Measurements from ENCODE around the gene AP3B1. TPM values are rescaled to one million over a fixed set of nuclear protein-coding genes. Genes with fewer than 3 reads are reported as not detected.
A peak's percentile ranks its signal among the peaks of the same experiment; 100 is the strongest.

Gene AP3B1
- total RNA-seq, 1 donor from 2014 or later, result 49.6 TPM

- no peak overlapping the region for H3K4me3 ChIP-seq
- no peaks in the 10 kb centered on the region for H3K27me3 ChIP-seq
- intact Hi-C loops (cut with DNase I), result no loop called here
- H3K27ac ChIP-seq, result no peak overlapping the region
- no peak for DNase-seq (ENCODE audit: extremely low spot score in 2 of 2)
- TF ChIP-seq POLR2A (IDR thresholded peaks at IDR 0.05) (no peak), POLR2AphosphoS5 (IDR thresholded peaks at IDR 0.05; ENCODE audit: insufficient read depth in 1 of 2, low read depth in 1 of 2) (no peak), CTCF (IDR thresholded peaks at IDR 0.05) (no peak)
- no peaks in the 10 kb centered on the region for H3K36me3 ChIP-seq
- no peaks in the 10 kb centered on the region for H3K9me3 ChIP-seq
- H3K4me1 ChIP-seq, result peaks cover 40% of the 10 kb centered on the region
These were observed 4.6 kb downstream of the AP3B1 start for GRCh38 chr5:78289911-78290310.

DNA sequence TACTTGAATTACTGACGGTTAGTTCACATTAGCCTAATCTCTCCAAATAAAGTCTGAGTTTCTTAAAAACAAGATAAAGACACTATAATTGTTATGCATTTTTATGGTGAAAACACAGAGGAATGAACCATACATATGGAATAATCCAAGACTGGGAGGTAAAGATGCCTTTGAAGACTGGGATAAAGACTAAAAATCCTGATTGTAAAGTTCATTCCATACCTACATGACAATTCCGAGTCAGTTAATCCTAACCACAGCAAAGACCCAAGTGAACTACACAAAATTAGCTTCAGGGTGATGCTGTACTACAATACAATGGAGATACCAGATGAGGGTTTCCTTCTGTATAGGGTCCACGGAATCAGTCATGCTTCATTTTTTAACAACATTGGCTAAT is 6.3 kb downstream of the AP3B1 start:
- Histone ChIP-seq H3K36me3 (no peaks in the 10 kb centered on the region), H3K27ac (no peak overlapping the region), H3K4me1 (peaks cover 32% of the 10 kb centered on the region), H3K27me3 (no peaks in the 10 kb centered on the region), H3K4me3 (no peak overlapping the region), H3K9me3 (no peaks in the 10 kb centered on the region)
- TF ChIP-seq POLR2A (IDR thresholded peaks at IDR 0.05) (no peak), CTCF (IDR thresholded peaks at IDR 0.05) (no peak), POLR2AphosphoS5 (IDR thresholded peaks at IDR 0.05; ENCODE audit: insufficient read depth in 1 of 2, low read depth in 1 of 2) (no peak)
- no peak for DNase-seq (ENCODE audit: extremely low spot score in 2 of 2)
- intact Hi-C loops (cut with DNase I), result no loop called here

DNA sequence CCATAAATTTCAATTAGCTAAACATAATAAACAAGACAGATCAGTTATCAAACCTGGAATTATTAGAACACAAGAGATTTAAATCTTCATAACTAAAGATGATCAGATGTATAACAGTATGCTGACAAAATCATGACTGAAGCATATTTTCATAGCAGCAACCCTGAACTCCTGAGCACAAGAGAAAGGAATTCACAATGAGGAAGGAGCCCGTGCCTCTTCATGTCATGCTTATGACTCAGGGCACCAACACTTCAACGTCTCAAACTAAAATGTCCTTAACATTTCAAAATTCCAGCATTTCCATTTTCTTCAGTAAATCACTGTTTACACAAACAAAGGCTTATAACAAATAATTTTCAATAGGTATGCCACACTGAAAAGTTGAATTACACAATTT is 6.7 kb downstream of the AP3B1 start:
- no peak for DNase-seq (ENCODE audit: extremely low spot score in 2 of 2)
- peaks cover 28% of the 10 kb centered on the region for H3K4me1 ChIP-seq
- no peak overlapping the region for H3K27ac ChIP-seq
- no peaks in the 10 kb centered on the region for H3K36me3 ChIP-seq
- TF ChIP-seq POLR2AphosphoS5 (IDR thresholded peaks at IDR 0.05; ENCODE audit: insufficient read depth in 1 of 2, low read depth in 1 of 2), result peak in 1 of 2 donors; percentile 21
- no peak for TF ChIP-seq POLR2A (IDR thresholded peaks at IDR 0.05)
- intact Hi-C loops (cut with DNase I), result no loop called here
- no peak overlapping the region for H3K4me3 ChIP-seq
- H3K9me3 ChIP-seq, result no peaks in the 10 kb centered on the region
- no peaks in the 10 kb centered on the region for H3K27me3 ChIP-seq

DNA sequence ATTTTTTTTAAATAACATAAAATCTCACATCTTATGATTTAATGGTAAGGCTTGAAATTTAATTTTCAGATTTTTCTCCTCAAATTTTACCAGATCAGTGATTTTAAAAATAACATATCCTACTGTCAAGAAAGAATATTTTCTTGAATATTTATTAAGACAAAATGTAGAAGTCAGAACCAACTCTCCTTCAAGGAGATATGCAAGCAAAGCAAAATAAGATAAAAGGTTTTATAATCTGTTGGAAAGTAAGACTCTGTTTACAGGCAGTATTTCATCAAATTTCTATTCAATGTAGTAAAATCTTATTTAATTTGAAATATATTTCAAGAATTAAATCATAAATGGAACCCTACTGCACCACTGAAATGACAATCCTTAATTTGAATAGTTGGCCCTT is 7.3 kb downstream of the AP3B1 start:
- TF ChIP-seq POLR2A (IDR thresholded peaks at IDR 0.05), result no peak
- no peak for TF ChIP-seq POLR2AphosphoS5 (IDR thresholded peaks at IDR 0.05; ENCODE audit: insufficient read depth in 1 of 2, low read depth in 1 of 2)
- no peak for TF ChIP-seq CTCF (IDR thresholded peaks at IDR 0.05)
- intact Hi-C loops (cut with DNase I), result no loop called here

DNA sequence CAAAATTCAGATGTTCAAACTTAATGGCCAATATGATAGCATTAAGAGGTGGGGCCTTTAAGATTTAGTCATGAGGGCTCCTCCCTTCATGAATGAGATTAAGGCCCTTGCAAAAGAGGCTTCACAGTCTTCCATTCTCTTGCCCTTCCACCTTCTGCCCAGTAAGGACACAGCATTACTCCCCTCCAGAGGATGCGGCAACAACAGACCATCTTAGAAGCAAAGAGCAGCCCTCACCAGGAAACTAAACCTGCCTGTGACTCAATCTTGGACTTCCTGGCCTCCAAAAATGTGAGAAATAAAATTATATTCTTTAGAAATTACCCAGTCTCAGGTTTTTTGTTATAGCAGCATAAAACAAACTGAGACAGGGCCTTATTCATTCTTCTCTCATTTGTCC is 8.2 kb downstream of the AP3B1 start:
- Histone ChIP-seq H3K9me3 (no peaks in the 10 kb centered on the region), H3K4me1 (peaks cover 13% of the 10 kb centered on the region), H3K36me3 (no peaks in the 10 kb centered on the region), H3K27ac (no peak overlapping the region), H3K27me3 (no peaks in the 10 kb centered on the region), H3K4me3 (no peak overlapping the region)
- intact Hi-C loops (cut with DNase I), result no loop called here
- TF ChIP-seq CTCF (IDR thresholded peaks at IDR 0.05) (no peak), POLR2AphosphoS5 (IDR thresholded peaks at IDR 0.05; ENCODE audit: insufficient read depth in 1 of 2, low read depth in 1 of 2) (no peak), POLR2A (IDR thresholded peaks at IDR 0.05) (no peak)
- DNase-seq (ENCODE audit: extremely low spot score in 2 of 2), result no peak

More for the DNA sequence above, 7.3 kb downstream of the AP3B1 start:
- Histone ChIP-seq H3K9me3 (no peaks in the 10 kb centered on the region), H3K36me3 (no peaks in the 10 kb centered on the region), H3K27ac (no peak overlapping the region), H3K27me3 (no peaks in the 10 kb centered on the region), H3K4me3 (no peak overlapping the region), H3K4me1 (peaks cover 22% of the 10 kb centered on the region)
- DNase-seq (ENCODE audit: extremely low spot score in 2 of 2), result no peak
